Muscle of leg (tissue), 11 donors: Measurements from ENCODE around the gene RGMB. TPM values are rescaled to one million over a fixed set of nuclear protein-coding genes. Genes with fewer than 3 reads are reported as not detected.
A peak's percentile ranks its signal among the peaks of the same experiment; 100 is the strongest.

ENCODE experiments used
- DNase-seq: peaks from one replicate; pipeline ENCODE4 v3.0.0; 2013
- H3K27ac ChIP-seq: one replicate; pipeline ENCODE4 v1.5.1; 2013; ENCODE audit warnings: mild to moderate bottlenecking, low read length, control low read depth
- H3K27me3 ChIP-seq: one replicate; pipeline ENCODE4 v1.6.1; 2013; ENCODE audit warnings: low read length; ENCODE audit not compliant: control insufficient read depth, insufficient read depth
- H3K36me3 ChIP-seq: one replicate; pipeline ENCODE4 v1.6.1; 2013; ENCODE audit warnings: low read length; ENCODE audit not compliant: control insufficient read depth, insufficient read depth
- H3K4me1 ChIP-seq: one replicate; pipeline ENCODE4 v1.6.1; 2013; ENCODE audit warnings: low read length; ENCODE audit not compliant: control insufficient read depth, insufficient read depth
- H3K4me3 ChIP-seq: one replicate; pipeline ENCODE4 v1.5.1; 2013; ENCODE audit warnings: low read length, control low read depth
- H3K9me3 ChIP-seq: replicated peaks from 2 replicates; pipeline ENCODE4 v1.6.1; 2013; ENCODE audit warnings: low read depth, low read length; ENCODE audit not compliant: control insufficient read depth
- WGBS: methylation state at CpG from one replicate; pipeline ENCODE4 v1.1.5; 2013; ENCODE audit warnings: missing lambda C conversion rate; ENCODE audit not compliant: insufficient coverage; 5-methylcytosine and 5-hydroxymethylcytosine counted together
- polyA plus RNA-seq, 8 donors: library from polyadenylated mRNA; unstranded; fragments of 120-200 nt; gene quantifications; one replicate each; pipeline versions ENCODE4 v1.2.1 to v1.2.3, GENCODE V29; 2013; ENCODE audit warnings: inconsistent platforms in 1 of 8, low replicate concordance in 1 of 8; ENCODE audit not compliant: insufficient read length in 8 of 8, insufficient read depth in 1 of 8
- total RNA-seq: library from RNA; stranded (reverse); fragments of 120-200 nt; gene quantifications from one replicate; pipeline ENCODE4 v1.2.4, GENCODE V29; 2013

The RGMB gene
- total and polyA plus RNA-seq, 9 donors: 29.5 to 72.0 (median 46.9) TPM

- WGBS: no CpG with 5 or more reads among the region's 2 CpGs
These were observed 36.7 kb downstream of the RGMB start for GRCh38 chr5:98810206-98810605.

DNA sequence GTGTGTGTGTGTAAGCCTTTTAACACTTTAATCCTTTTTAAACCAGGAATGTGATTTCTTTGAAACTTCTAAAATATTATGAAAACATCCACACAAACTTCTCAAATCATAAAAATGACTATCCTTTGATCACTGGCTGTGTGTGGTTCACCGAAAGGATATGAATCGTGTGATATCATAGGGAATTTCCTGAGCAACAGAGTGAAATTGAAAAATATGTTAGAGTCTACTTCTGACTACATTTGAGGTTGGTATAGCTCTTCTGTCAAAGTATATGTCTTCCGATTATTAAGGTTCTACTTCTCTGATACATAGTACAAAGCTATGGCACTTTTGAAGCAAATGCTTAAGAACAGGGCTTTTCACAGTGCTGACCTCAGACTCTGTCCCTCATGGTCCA lies 40.3 kb downstream of the RGMB start:
- H3K4me3 ChIP-seq: no peak overlapping the region
- H3K36me3 ChIP-seq: no peaks in the 10 kb centered on the region
- no peaks in the 10 kb centered on the region for H3K4me1 ChIP-seq
- WGBS: 100% methylated on average over 1 of the region's 3 CpGs
- no peak for DNase-seq
- no peak overlapping the region for H3K27ac ChIP-seq
- H3K9me3 ChIP-seq: no peaks in the 10 kb centered on the region
- H3K27me3 ChIP-seq: no peaks in the 10 kb centered on the region

More at GRCh38 chr5:98810206-98810605, 36.7 kb downstream of the RGMB start:
- H3K4me3 ChIP-seq: no peak overlapping the region
- H3K27ac ChIP-seq: no peak overlapping the region
- no peak for DNase-seq
- H3K27me3 ChIP-seq: no peaks in the 10 kb centered on the region
- H3K9me3 ChIP-seq: peaks cover 15% of the 10 kb centered on the region
- H3K4me1 ChIP-seq: no peaks in the 10 kb centered on the region
- no peaks in the 10 kb centered on the region for H3K36me3 ChIP-seq

DNA sequence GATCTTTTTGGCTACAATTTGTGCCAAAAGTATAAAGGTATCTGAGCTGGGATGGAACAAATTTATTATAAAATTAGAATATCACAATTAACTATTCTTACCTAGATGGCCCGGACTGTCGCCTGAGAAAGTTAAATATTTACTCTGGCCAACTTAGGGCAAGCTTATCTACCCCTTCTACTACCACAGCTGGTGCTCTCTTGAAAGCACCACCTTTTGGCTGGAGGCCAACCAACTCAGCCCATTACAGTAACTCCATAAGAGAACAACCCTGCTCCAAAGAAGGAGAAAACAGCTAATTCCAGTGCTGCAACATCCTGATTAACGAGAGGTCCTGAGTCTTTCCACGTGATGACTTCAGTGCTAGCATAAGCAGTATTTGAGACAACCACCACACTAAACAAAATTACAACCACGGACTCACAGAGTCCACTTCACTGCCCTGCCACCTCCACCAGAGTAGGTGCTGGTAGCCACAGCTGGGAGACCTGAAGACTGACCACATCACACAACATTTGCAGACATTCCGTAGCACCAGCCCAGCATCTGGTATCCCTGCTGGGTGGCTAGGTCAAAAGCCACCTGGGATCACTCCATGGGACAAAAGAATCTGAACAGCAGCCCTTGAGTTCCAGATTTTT lies 43.2 kb downstream of the RGMB start:
- H3K36me3 ChIP-seq: no peaks in the 10 kb centered on the region
- no peak for DNase-seq
- H3K27me3 ChIP-seq: no peaks in the 10 kb centered on the region
- no peaks in the 10 kb centered on the region for H3K4me1 ChIP-seq
- H3K9me3 ChIP-seq: peaks cover 3% of the 10 kb centered on the region
- H3K4me3 ChIP-seq: no peak overlapping the region
- WGBS: 87% methylated on average over 4 of the region's 6 CpGs
- H3K27ac ChIP-seq: no peak overlapping the region

- H3K9me3 ChIP-seq: peaks cover 4% of the 10 kb centered on the region
- H3K27ac ChIP-seq: no peak overlapping the region
- H3K27me3 ChIP-seq: no peaks in the 10 kb centered on the region
- no peaks in the 10 kb centered on the region for H3K36me3 ChIP-seq
- H3K4me1 ChIP-seq: no peaks in the 10 kb centered on the region
- no CpG with 5 or more reads among the region's 4 CpGs for WGBS
- no peak for DNase-seq
- H3K4me3 ChIP-seq: no peak overlapping the region
These were observed 52.3 kb downstream of the RGMB start for GRCh38 chr5:98825582-98826375.

GRCh38 chr5:98827161-98827560 lies 53.7 kb downstream of the RGMB start:
- WGBS: no CpG with 5 or more reads among the region's 1 CpG
- Histone ChIP-seq H3K4me1 (no peaks in the 10 kb centered on the region), H3K27me3 (no peaks in the 10 kb centered on the region), H3K4me3 (no peak overlapping the region), H3K27ac (no peak overlapping the region), H3K9me3 (peaks cover 2% of the 10 kb centered on the region), H3K36me3 (no peaks in the 10 kb centered on the region)
- peak; percentile 66 for DNase-seq

- H3K9me3 ChIP-seq: peaks cover 2% of the 10 kb centered on the region
- WGBS: 67% methylated on average over 2 of the region's 7 CpGs
- H3K4me3 ChIP-seq: no peak overlapping the region
- no peaks in the 10 kb centered on the region for H3K27me3 ChIP-seq
- no peaks in the 10 kb centered on the region for H3K4me1 ChIP-seq
- no peak overlapping the region for H3K27ac ChIP-seq
- no peak for DNase-seq
- H3K36me3 ChIP-seq: no peaks in the 10 kb centered on the region
These were observed 54.3 kb downstream of the RGMB start for GRCh38 chr5:98827588-98828284.

DNA sequence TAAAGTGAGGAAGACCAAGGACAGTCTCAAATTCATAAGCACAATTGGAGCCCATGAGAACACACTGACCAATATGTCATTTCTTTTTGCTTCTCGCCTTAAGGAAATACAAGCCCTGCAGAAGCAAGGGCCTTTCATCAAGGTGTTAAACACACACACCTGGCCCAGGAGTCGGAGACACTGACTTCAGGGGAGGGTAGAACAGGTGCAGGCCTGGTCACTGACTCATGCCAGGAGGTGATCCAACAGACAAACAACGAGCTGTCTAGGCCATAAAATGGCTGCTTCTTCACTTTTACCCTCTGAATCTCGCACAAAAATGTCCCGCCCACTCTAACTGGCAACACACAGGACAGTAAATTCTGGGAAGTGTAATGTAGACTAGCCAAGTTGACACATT lies 62.7 kb downstream of the RGMB start:
- Histone ChIP-seq H3K27ac (no peak overlapping the region), H3K4me1 (no peaks in the 10 kb centered on the region), H3K9me3 (no peaks in the 10 kb centered on the region), H3K36me3 (no peaks in the 10 kb centered on the region), H3K27me3 (no peaks in the 10 kb centered on the region), H3K4me3 (no peak overlapping the region)
- no peak for DNase-seq
- 88% methylated on average over 2 of the region's 5 CpGs for WGBS

DNA sequence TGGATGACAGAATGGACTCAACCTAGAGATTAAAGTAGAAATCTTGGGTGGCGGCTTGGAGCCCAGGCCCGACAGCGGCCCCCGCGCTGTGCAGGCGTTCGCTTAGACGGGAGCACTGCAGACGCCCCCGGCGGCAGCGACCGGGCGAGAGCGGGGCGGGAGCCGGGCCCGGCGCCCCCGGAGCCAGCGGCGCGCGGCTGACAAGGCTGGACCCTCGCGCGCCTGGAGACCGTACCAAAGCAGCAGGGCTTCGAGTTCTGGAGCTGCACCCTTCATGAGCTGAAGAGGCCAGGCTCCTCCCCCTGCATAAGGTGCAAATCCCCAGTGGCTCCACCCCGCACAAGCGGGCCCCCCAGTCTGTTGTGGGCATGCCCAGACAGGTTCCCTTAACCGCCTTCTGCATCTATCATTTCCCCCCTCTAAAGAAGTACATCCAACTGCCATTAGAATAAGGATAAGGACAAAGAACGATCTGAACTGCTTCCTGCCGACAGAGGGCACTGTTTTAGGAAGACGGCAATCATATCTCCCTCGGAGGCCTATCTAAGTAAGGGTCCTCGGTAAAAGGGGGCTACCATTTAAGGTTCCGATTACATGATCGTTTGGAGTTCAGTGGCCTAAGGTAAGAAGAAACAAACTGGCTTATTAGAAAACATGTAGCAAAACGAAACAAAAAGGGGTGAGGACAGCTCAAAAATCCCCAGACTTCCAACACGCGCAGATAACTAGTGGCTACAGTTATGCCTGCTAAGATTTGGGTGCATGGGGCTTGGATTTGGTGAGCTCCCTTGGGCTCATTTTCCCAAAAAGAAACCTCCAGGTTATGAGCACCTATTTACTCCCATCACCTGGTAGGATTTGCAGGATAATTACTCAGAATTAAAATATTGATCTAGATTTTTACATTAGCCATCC lies 66.3 kb downstream of the RGMB start:
- 48% methylated on average over 34 of the region's 42 CpGs for WGBS
- no peak overlapping the region for H3K4me3 ChIP-seq
- H3K9me3 ChIP-seq: peaks cover 12% of the 10 kb centered on the region
- no peaks in the 10 kb centered on the region for H3K4me1 ChIP-seq
- H3K27me3 ChIP-seq: no peaks in the 10 kb centered on the region
- DNase-seq: peak; percentile 4
- no peaks in the 10 kb centered on the region for H3K36me3 ChIP-seq
- H3K27ac ChIP-seq: no peak overlapping the region

- Histone ChIP-seq H3K4me1 (no peaks in the 10 kb centered on the region), H3K27me3 (no peaks in the 10 kb centered on the region), H3K9me3 (peaks cover 15% of the 10 kb centered on the region), H3K4me3 (no peak overlapping the region), H3K36me3 (no peaks in the 10 kb centered on the region), H3K27ac (no peak overlapping the region)
- WGBS: no CpG with 5 or more reads among the region's 1 CpG
- no peak for DNase-seq
These were observed 67.5 kb downstream of the RGMB start for GRCh38 chr5:98840946-98841345.
